WTC11 (cell line): Measurements from ENCODE around the gene ZBTB25. TPM values are rescaled to one million over a fixed set of nuclear protein-coding genes. Genes with fewer than 3 reads are reported as not detected.

ENCODE experiments used
- ATAC-seq: fragments of 200-7000 bp; cut with Tn5 transposase; 2 replicates; pipeline ENCODE4 v1.10.0; 2021; ENCODE audit warnings: mild to moderate bottlenecking, moderate library complexity
- CTCF ChIA-PET: fragments of 300-600 bp; sonication (Branson Sonifier 250); formaldehyde crosslinking; loops from one replicate; lab custom pipeline; 2021; ENCODE audit warnings: antibody characterized with exemption; lab: Charles Lee
- POLR2A ChIA-PET: fragments of 350-600 bp; sonication (Branson Sonifier 250); formaldehyde crosslinking; loops from one replicate; lab custom pipeline; 2021; ENCODE audit warnings: antibody characterized with exemption; lab: Charles Lee
- DNase-seq: peaks from one replicate; pipeline ENCODE4 v3.0.0; 2021; ENCODE audit warnings: low spot score
- H3K27ac Mint-ChIP-seq: 2 replicates; pipeline ENCODE4 v1.8.0; 2021; ENCODE audit warnings: mixed read lengths
- H3K27me3 Mint-ChIP-seq: 2 replicates; pipeline ENCODE4 v1.8.0; 2021; ENCODE audit warnings: low read depth, mild to moderate bottlenecking, moderate library complexity, mixed read lengths
- H3K36me3 Mint-ChIP-seq: 2 replicates; pipeline ENCODE4 v1.8.0; 2021; ENCODE audit warnings: mixed read lengths
- H3K4me1 Mint-ChIP-seq: 2 replicates; pipeline ENCODE4 v1.8.0; 2022; ENCODE audit warnings: mixed read lengths
- H3K4me3 Mint-ChIP-seq: 2 replicates; pipeline ENCODE4 v1.8.0; 2021; ENCODE audit warnings: mild to moderate bottlenecking, moderate library complexity, mixed read lengths
- H3K9me3 Mint-ChIP-seq: 2 replicates; pipeline ENCODE4 v1.8.0; 2021; ENCODE audit warnings: mixed read lengths
- AFF4 ChIP-seq: sonication (generic); formaldehyde crosslinking; IDR thresholded peaks from 2 replicates; pipeline ENCODE4 v1.8.1; 2023; ENCODE audit warnings: mild to moderate bottlenecking, missing genetic modification reagents, borderline replicate concordance
- ATF2 ChIP-seq: sonication (generic); formaldehyde crosslinking; IDR thresholded peaks from 2 replicates; pipeline ENCODE4 v1.8.1; 2022; ENCODE audit warnings: low read depth, missing genetic modification reagents, borderline replicate concordance
- CREM ChIP-seq: sonication (generic); formaldehyde crosslinking; IDR thresholded peaks from 2 replicates; pipeline ENCODE4 v1.8.1; 2022; ENCODE audit warnings: mild to moderate bottlenecking, missing genetic modification reagents, moderate library complexity
- E2F5 ChIP-seq: sonication (generic); formaldehyde crosslinking; IDR thresholded peaks from 2 replicates; pipeline ENCODE4 v1.8.1; 2022; ENCODE audit warnings: mild to moderate bottlenecking, moderate library complexity, missing genetic modification reagents
- ERG ChIP-seq: fragments of 250-450 bp; sonication (Bioruptor Pico); IDR thresholded peaks from 2 replicates; pipeline ENCODE4 v1.8.0; 2021; ENCODE audit warnings: mild to moderate bottlenecking
- FOXP4 ChIP-seq: sonication (generic); formaldehyde crosslinking; IDR thresholded peaks from 2 replicates; pipeline ENCODE4 v1.8.0; 2022; ENCODE audit warnings: mild to moderate bottlenecking, missing genetic modification reagents
- GABPB1 ChIP-seq: sonication (generic); formaldehyde crosslinking; IDR thresholded peaks from 2 replicates; pipeline ENCODE4 v1.8.1; 2023; ENCODE audit warnings: mild to moderate bottlenecking, missing genetic modification reagents
- IRF2 ChIP-seq: sonication (generic); formaldehyde crosslinking; IDR thresholded peaks from 2 replicates; pipeline ENCODE4 v1.8.0; 2022; ENCODE audit warnings: low read depth, missing genetic modification reagents, borderline replicate concordance
- MAX ChIP-seq: sonication (generic); formaldehyde crosslinking; IDR thresholded peaks from 2 replicates; pipeline ENCODE4 v1.8.0; 2022; ENCODE audit warnings: mild to moderate bottlenecking, missing genetic modification reagents
- MYBL2 ChIP-seq: sonication (generic); formaldehyde crosslinking; IDR thresholded peaks from 2 replicates; pipeline ENCODE4 v1.8.1; 2023; ENCODE audit warnings: mild to moderate bottlenecking, moderate library complexity, missing genetic modification reagents
- NFE2L1 ChIP-seq: sonication (generic); formaldehyde crosslinking; IDR thresholded peaks from 2 replicates; pipeline ENCODE4 v1.8.1; 2023; ENCODE audit warnings: missing genetic modification reagents
- NR3C1 ChIP-seq: sonication (generic); formaldehyde crosslinking; conservative IDR thresholded peaks from 2 replicates; pipeline ENCODE4 v1.8.1; 2023; ENCODE audit warnings: low read depth, mild to moderate bottlenecking, missing genetic modification reagents
- SOX15 ChIP-seq: fragments of 250-450 bp; sonication (Bioruptor Pico); IDR thresholded peaks from 2 replicates; pipeline ENCODE4 v1.9.0; 2021; ENCODE audit warnings: mild to moderate bottlenecking
- STAT6 ChIP-seq: sonication (generic); formaldehyde crosslinking; conservative IDR thresholded peaks from 2 replicates; pipeline ENCODE4 v1.8.1; 2023; ENCODE audit warnings: mild to moderate bottlenecking, low read depth, missing genetic modification reagents, moderate library complexity
- TEAD4 ChIP-seq: sonication (generic); formaldehyde crosslinking; IDR thresholded peaks from 2 replicates; pipeline ENCODE4 v1.8.0; 2022; ENCODE audit warnings: mild to moderate bottlenecking, missing genetic modification reagents
- ZBTB21 ChIP-seq: sonication (generic); formaldehyde crosslinking; IDR thresholded peaks from 2 replicates; pipeline ENCODE4 v1.8.1; 2023; ENCODE audit warnings: mild to moderate bottlenecking, missing genetic modification reagents, borderline replicate concordance
- ZMAT4 ChIP-seq: fragments of 250-450 bp; sonication (Bioruptor Pico); IDR thresholded peaks from 2 replicates; pipeline ENCODE4 v1.9.0; 2021; ENCODE audit warnings: mild to moderate bottlenecking
- ZNF671 ChIP-seq: fragments of 250-450 bp; sonication (Bioruptor Pico); IDR thresholded peaks from 2 replicates; pipeline ENCODE4 v1.8.0; 2021; ENCODE audit warnings: mild to moderate bottlenecking
- total RNA-seq: library from RNA; stranded (reverse); gene quantifications from 3 replicates; pipeline ENCODE4 v1.2.3, GENCODE V29; 2021

Gene ZBTB25
- total RNA-seq, 1 experiment from 2014 or later, result 11.9 TPM

GRCh38 chr14:64407329-64407728 is 96.3 kb downstream of the ZBTB25 start (continued):
- TF ChIP-seq STAT6 (CRISPR knock-in tag) (no peak), ZBTB21 (no peak)

GRCh38 chr14:64405295-64405694 is 98.3 kb downstream of the ZBTB25 start:
- H3K4me1 Mint-ChIP-seq, result peaks cover 21% of the 10 kb centered on the region
- DNase-seq, result no peak
- TF ChIP-seq ZMAT4 (CRISPR knock-in tag) (no peak), E2F5 (CRISPR knock-in tag) (no peak), SOX15 (no peak), FOXP4 (CRISPR knock-in tag) (no peak), AFF4 (CRISPR knock-in tag) (no peak), MAX (CRISPR knock-in tag) (no peak), MYBL2 (CRISPR knock-in tag) (no peak), ERG (CRISPR knock-in tag) (no peak)
- TF ChIP-seq, all 79 proteins: peak for 0
- CTCF ChIA-PET, result interaction anchor here (0.6 kb wide), 1 partner anchor 41 kb away, joined by 3 read pairs; no protein-coding TSS in a partner anchor
- Mint-ChIP-seq H3K4me3 (no peak overlapping the region), H3K36me3 (peaks cover 38% of the 10 kb centered on the region), H3K27me3 (no peaks in the 10 kb centered on the region), H3K9me3 (no peaks in the 10 kb centered on the region), H3K27ac (peak overlapping the region; percentile 56; the same call in 1 of the 2 replicates)
- peak; percentile 60 for ATAC-seq
- POLR2A ChIA-PET, result no interaction called here

- POLR2A ChIA-PET, result no interaction called here
- peaks cover 12% of the 10 kb centered on the region for H3K4me1 Mint-ChIP-seq
- no peak for TF ChIP-seq ATF2 (CRISPR knock-in tag)
- TF ChIP-seq CREM, result no peak
- no peak for TF ChIP-seq TEAD4 (CRISPR knock-in tag)
- no peak for TF ChIP-seq NFE2L1 (CRISPR knock-in tag)
- TF ChIP-seq IRF2 (CRISPR knock-in tag), result no peak
- TF ChIP-seq GABPB1, result no peak
- no peak for TF ChIP-seq ZNF671 (CRISPR knock-in tag)
- TF ChIP-seq MYBL2 (CRISPR knock-in tag), result no peak
- TF ChIP-seq NR3C1, result no peak
- no peak for TF ChIP-seq FOXP4 (CRISPR knock-in tag)
Measured at GRCh38 chr14:64401949-64402348, 101.7 kb downstream of the ZBTB25 start.

More at GRCh38 chr14:64401949-64402348, 101.7 kb downstream of the ZBTB25 start:
- H3K9me3 Mint-ChIP-seq, result no peaks in the 10 kb centered on the region
- H3K27ac Mint-ChIP-seq, result 0 out of 2 replicates have a peak overlapping the region, but pooled peaks have one; percentile 11
- CTCF ChIA-PET, result interaction anchor here (0.6 to 1.5 kb wide), 3 partner anchors 10 to 15 kb away, joined by 3 to 4 read pairs (median 3); no protein-coding TSS in a partner anchor
- H3K36me3 Mint-ChIP-seq, result peaks cover 34% of the 10 kb centered on the region
- DNase-seq (no peak), ATAC-seq (no peak)
- H3K27me3 Mint-ChIP-seq, result no peaks in the 10 kb centered on the region
- no peak overlapping the region for H3K4me3 Mint-ChIP-seq
